ENCODE results near the gene LITAFD. TPM values are rescaled to one million over a fixed set of nuclear protein-coding genes. Genes with fewer than 3 reads are reported as not detected.

LITAFD gene
- total RNA-seq: not detected in 2 replicates

GRCh38 chr16:8882041-8882617, at the start of gene LITAFD:
Gene LITAFD (plus strand): TSS chr16:8882351. CDS start chr16:8884356, 2,005 bp downstream.

GRCh38 chr16:8868416-8869211, 13.5 kb upstream of the LITAFD start, which contains the start of gene CARHSP1:
Gene CARHSP1 (minus strand): TSS chr16:8869006. CDS start chr16:8859328, 9,678 bp downstream.

Other genes starting within 250 kb of the LITAFD start
- gene ABAT, start 207.7 kb upstream of the LITAFD start, total RNA-seq: 2.8 and 3.9 TPM in 2 replicates
- 7.7 and 8.7 TPM in 2 replicates for gene TMEM186, start 84.7 kb upstream of the LITAFD start, total RNA-seq
- gene PMM2, start 84.5 kb upstream of the LITAFD start, total RNA-seq: 18.4 and 23.0 TPM in 2 replicates
- 250 and 256 TPM in 2 replicates for gene CARHSP1, start 13.3 kb upstream of the LITAFD start, total RNA-seq
- 33.7 and 41.2 TPM in 2 replicates for gene USP7, start 81.6 kb downstream of the LITAFD start, total RNA-seq
- gene HAPSTR1, start 209.3 kb downstream of the LITAFD start, total RNA-seq: 30.5 and 43.2 TPM in 2 replicates